ENCODE results near the gene RANBP1. TPM values are rescaled to one million over a fixed set of nuclear protein-coding genes. Genes with fewer than 3 reads are reported as not detected.

Gene RANBP1
- total and polyA plus RNA-seq, 9 of the 15 experiments (the other 6 are each of a cell fraction or from before 2014, with no cell fraction given): 162 to 2,891 (median 1,289) TPM

DNA sequence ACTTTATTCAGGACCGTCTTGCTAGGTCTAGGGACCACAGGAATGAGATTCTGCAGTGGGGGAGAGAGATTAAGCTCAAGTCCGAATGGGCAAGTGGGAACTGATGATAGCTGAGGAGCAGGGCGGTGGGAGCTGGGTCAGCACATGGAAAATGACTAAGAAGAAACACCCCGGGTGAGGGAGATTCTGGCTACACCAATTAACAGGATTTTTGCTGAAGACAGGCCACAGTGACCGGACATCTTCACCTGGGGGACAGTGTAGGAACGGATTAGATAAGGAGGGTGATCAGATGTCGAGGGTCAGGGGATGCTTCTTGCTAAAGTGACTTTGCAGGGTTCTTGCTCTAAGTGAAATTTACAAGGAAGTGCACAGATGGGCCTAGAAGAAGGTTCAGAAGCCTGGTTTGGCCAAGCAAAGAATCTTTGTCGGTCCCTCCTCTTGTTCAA, 44.4 kb upstream of the RANBP1 start (continued):
- peak in 1 of 2 experiments; percentile 5; a peak in 1 of 4 replicates for TF ChIP-seq SIN3A (IDR thresholded peaks at IDR 0.05; ENCODE audit: borderline replicate concordance in 2 of 2, control insufficient read depth in 1 of 2, low read depth in 2 of 2, low read length in 2 of 2)
- TF ChIP-seq GTF2E2 (tag; IDR thresholded peaks at IDR 0.05): no peak
- TF ChIP-seq ZNF124 (CRISPR knock-in tag; IDR thresholded peaks at IDR 0.05): no peak
- TF ChIP-seq ZNF764 (CRISPR knock-in tag; IDR thresholded peaks at IDR 0.05; ENCODE audit: low read depth): peak; percentile 32; the same call in 1 of the 2 replicates
- TF ChIP-seq, protein P1, sequence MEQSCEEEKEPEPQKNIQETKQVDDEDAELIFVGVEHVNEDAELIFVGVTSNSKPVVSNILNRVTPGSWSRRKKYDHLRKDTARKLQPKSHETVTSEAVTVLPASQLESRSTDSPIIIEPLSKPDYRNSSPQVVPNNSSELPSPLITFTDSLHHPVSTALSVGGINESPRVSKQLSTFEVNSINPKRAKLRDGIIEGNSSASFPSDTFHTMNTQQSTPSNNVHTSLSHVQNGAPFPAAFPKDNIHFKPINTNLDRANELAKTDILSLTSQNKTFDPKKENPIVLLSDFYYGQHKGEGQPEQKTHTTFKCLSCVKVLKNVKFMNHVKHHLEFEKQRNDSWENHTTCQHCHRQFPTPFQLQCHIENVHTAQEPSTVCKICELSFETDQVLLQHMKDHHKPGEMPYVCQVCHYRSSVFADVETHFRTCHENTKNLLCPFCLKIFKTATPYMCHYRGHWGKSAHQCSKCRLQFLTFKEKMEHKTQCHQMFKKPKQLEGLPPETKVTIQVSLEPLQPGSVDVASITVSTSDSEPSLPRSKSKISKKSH (CRISPR knock-in tag; IDR thresholded peaks at IDR 0.05): no peak
- no peak for TF ChIP-seq ZNF3 (CRISPR knock-in tag; IDR thresholded peaks at IDR 0.05)
- no peak for TF ChIP-seq PHB2 (IDR thresholded peaks at IDR 0.05; ENCODE audit: low read depth)
- no peak; the same call in 1 of the 2 replicates for TF ChIP-seq PHF8 (IDR thresholded peaks at IDR 0.05; ENCODE audit: borderline replicate concordance, low read length)
- no peak for TF ChIP-seq NR2F6 (CRISPR knock-in tag; IDR thresholded peaks at IDR 0.05)
- peak; percentile 70; the same call in 1 of the 2 replicates for TF ChIP-seq PTBP1 (IDR thresholded peaks at IDR 0.05; ENCODE audit: low read depth, low read length)
- TF ChIP-seq, protein P2, sequence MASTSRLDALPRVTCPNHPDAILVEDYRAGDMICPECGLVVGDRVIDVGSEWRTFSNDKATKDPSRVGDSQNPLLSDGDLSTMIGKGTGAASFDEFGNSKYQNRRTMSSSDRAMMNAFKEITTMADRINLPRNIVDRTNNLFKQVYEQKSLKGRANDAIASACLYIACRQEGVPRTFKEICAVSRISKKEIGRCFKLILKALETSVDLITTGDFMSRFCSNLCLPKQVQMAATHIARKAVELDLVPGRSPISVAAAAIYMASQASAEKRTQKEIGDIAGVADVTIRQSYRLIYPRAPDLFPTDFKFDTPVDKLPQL (IDR thresholded peaks at IDR 0.05; ENCODE audit: extremely low read depth, insufficient read length): no peak
- TF ChIP-seq KHSRP (IDR thresholded peaks at IDR 0.05): no peak
- TF ChIP-seq EP400 (IDR thresholded peaks at IDR 0.05): no peak
- TF ChIP-seq MED1 (CRISPR knock-in tag; IDR thresholded peaks at IDR 0.05; ENCODE audit: borderline replicate concordance): no peak
- TF ChIP-seq, protein P3, sequence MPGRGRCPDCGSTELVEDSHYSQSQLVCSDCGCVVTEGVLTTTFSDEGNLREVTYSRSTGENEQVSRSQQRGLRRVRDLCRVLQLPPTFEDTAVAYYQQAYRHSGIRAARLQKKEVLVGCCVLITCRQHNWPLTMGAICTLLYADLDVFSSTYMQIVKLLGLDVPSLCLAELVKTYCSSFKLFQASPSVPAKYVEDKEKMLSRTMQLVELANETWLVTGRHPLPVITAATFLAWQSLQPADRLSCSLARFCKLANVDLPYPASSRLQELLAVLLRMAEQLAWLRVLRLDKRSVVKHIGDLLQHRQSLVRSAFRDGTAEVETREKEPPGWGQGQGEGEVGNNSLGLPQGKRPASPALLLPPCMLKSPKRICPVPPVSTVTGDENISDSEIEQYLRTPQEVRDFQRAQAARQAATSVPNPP (IDR thresholded peaks at IDR 0.05; ENCODE audit: borderline replicate concordance, insufficient read depth, insufficient read length): no peak
- TF ChIP-seq, protein P4, sequence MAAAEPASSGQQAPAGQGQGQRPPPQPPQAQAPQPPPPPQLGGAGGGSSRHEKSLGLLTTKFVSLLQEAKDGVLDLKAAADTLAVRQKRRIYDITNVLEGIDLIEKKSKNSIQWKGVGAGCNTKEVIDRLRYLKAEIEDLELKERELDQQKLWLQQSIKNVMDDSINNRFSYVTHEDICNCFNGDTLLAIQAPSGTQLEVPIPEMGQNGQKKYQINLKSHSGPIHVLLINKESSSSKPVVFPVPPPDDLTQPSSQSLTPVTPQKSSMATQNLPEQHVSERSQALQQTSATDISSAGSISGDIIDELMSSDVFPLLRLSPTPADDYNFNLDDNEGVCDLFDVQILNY (CRISPR knock-in tag; IDR thresholded peaks at IDR 0.05): no peak
- TF ChIP-seq, protein P5, sequence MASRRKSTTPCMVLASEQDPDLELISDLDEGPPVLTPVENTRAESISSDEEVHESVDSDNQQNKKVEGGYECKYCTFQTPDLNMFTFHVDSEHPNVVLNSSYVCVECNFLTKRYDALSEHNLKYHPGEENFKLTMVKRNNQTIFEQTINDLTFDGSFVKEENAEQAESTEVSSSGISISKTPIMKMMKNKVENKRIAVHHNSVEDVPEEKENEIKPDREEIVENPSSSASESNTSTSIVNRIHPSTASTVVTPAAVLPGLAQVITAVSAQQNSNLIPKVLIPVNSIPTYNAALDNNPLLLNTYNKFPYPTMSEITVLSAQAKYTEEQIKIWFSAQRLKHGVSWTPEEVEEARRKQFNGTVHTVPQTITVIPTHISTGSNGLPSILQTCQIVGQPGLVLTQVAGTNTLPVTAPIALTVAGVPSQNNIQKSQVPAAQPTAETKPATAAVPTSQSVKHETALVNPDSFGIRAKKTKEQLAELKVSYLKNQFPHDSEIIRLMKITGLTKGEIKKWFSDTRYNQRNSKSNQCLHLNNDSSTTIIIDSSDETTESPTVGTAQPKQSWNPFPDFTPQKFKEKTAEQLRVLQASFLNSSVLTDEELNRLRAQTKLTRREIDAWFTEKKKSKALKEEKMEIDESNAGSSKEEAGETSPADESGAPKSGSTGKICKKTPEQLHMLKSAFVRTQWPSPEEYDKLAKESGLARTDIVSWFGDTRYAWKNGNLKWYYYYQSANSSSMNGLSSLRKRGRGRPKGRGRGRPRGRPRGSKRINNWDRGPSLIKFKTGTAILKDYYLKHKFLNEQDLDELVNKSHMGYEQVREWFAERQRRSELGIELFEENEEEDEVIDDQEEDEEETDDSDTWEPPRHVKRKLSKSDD (conservative IDR thresholded peaks at IDR 0.05; ENCODE audit: low read length): no peak
- 0 out of 2 replicates have a peak, but pooled peaks have one; percentile 52 for TF ChIP-seq ZNF444 (CRISPR knock-in tag; IDR thresholded peaks at IDR 0.05)
- no peak for TF ChIP-seq ZNF324 (CRISPR knock-in tag; IDR thresholded peaks at IDR 0.05)
- no peak for TF ChIP-seq ZNF354B (CRISPR knock-in tag; IDR thresholded peaks at IDR 0.05)
- TF ChIP-seq, protein P6, sequence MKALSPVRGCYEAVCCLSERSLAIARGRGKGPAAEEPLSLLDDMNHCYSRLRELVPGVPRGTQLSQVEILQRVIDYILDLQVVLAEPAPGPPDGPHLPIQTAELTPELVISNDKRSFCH (CRISPR knock-in tag; IDR thresholded peaks at IDR 0.05): no peak
- TF ChIP-seq, protein P6 (tag; IDR thresholded peaks at IDR 0.05): no peak

All from K562 (cell line).